Forelimb muscle (tissue), 1 donor: Measurements from ENCODE around the gene DSN1. TPM values are rescaled to one million over a fixed set of nuclear protein-coding genes. Genes with fewer than 3 reads are reported as not detected.
"Not testable (repeated sequence)": the region's sequence is repeated elsewhere in the genome, so short reads cannot be mapped to it uniquely, and the experiment has no call there.

Source experiments
- DNase-seq: peaks from one replicate; pipeline ENCODE4 v3.0.0-alpha.2; 2013; ENCODE audit warnings: low read depth
- polyA plus RNA-seq: library from polyadenylated mRNA; unstranded; fragments of 120-200 nt; gene quantifications from one replicate; pipeline ENCODE4 v1.2.1, GENCODE V29; 2013; ENCODE audit not compliant: insufficient read length

Gene DSN1, protein sequence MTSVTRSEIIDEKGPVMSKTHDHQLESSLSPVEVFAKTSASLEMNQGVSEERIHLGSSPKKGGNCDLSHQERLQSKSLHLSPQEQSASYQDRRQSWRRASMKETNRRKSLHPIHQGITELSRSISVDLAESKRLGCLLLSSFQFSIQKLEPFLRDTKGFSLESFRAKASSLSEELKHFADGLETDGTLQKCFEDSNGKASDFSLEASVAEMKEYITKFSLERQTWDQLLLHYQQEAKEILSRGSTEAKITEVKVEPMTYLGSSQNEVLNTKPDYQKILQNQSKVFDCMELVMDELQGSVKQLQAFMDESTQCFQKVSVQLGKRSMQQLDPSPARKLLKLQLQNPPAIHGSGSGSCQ
- 7.8 TPM for polyA plus RNA-seq

DNA sequence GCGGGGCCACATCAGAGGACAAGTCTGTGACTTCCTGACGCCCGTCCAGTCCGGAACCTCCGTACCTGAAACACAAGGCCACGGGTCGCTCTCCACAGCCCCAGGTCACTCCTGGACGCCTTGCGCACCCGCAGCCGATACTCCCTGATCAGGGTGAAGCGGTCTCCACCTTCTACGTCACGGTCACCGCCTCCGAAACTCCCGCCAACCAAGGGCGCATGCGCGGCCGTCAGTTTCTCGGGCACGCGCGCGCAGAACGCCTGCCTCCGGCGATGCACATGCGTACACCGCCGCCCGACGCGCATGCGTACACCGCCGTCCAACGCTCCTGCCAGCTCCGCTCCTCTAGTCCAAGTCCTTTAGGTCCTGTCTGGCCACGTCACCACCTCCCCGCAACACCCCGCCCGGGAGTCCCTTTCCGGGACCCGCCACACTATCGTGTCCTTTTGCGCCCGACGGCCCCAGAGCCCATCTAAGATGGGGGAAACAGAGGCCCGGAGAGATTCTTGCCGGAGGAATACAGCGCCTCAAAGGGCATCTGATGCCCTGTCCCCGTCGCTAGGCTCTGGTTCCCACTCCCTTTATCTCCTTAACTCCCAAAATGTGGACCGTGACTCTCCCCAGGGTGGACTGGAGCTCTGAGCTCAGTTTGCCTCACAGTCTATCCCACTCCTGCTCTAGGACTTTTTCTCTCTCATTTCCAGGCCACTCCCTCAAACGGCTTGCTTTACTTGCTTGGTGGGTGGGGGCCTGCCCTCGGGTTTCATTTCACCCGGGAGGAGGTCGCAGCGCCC lies at the start of gene DSN1:
Gene DSN1 (minus strand): TSS at position 167 of the 794 bp plus-strand sequence. CDS start 2,305 bp downstream, outside the sequence.
- peak; percentile 91 for DNase-seq

DNA sequence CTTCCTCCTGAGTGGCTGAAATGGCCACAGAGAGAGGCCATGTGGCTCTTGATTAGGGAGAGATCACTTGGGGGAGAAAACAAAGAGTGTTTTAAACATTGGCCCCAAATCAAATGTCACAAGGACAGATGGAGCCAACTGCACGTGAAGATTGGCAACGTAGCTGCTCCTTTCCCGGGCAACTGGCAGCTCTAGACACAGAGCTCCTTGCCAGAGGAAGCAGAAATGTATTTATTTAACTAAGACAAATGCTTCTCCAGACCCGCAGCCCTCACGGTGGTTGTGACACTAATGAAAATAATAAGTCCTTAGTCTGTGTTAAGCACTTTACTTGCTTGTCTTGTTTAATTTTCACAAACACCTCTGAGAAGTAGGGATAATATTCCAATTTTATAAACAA lies 49.6 kb upstream of the DSN1 start:
- DNase-seq, result no peak

DNA sequence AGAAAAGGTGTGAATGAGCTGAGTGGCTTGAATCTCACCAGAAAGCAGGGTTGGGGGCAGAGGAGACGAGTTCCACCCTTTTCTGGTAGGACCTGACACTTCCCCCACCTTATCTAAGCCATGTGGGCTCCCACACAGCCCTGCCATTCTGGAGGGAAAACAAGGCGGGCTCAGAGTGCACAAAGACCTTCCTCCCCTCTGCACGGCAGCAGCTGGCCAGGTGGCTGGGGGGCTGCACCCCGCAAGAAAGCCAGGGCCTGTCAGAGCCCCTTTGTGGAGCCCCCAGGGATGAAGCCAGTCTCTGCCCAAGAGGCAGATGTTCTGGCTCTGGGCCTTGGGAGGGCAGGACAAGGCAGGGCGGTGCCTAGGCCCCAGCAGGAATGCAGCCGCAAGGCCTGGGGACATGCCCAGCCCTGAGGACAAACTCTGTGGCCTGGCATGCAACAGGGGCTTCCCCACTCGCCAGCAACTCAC lies 48.4 kb upstream of the DSN1 start:
- no peak for DNase-seq

DNA sequence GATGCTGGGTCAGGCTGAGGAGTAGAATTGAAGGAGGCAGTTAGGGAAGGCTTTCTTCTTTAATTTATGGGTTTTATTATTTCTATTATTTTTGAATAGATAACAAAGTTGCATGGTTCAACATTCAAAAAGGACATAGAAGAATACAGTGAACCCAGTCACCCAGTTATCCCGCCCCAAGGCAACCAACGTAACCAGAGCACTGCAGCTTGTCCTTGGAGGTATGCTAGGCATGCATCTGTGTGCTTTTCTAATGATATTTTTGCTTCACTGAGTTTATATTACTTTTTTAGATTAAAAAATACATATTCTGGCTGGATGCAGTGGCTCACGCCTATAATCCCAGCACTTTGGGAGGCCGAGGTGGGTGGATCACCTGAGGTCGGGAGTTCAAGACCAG lies 47.4 kb upstream of the DSN1 start:
- DNase-seq, result no peak

DNA sequence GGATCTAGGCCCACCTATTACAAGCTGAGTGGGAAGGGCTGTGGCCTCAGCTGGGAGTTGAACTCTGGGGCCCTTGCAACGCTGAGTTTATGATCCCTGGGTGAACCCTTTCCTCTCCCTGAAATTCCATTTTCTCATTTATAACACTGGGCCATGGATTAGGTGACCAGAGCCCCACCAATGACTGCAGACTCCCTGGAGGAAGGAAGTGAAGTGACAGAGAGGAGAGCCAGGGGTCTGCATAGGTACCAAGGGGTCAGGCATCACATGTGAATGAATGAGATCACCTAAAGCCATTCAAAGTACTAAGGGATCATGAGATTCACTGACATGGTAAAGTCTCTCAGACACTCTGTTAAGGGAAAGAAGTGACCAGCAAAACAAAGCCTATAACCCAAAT lies 46.5 kb upstream of the DSN1 start:
- no peak for DNase-seq

DNA sequence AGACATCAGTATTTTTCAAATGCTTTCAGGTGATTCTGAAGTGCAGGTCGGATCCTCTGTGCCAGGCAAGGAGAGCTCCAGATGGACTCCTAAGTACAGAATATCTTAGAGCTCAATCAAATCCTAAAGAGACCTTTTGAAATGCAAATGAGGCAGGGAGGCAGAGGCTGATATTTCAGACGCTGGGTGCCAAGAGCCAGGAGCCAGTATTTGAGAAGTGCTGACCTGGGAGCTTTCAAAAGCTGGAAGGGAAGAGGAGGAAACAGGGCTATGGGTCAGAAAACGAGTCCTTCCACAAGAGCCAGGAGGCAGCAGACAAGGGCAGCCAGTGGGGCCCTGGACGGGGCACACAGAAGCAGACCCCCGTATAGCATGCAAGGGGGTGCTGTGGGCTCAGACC lies 46.1 kb upstream of the DSN1 start:
- DNase-seq, result no peak

DNA sequence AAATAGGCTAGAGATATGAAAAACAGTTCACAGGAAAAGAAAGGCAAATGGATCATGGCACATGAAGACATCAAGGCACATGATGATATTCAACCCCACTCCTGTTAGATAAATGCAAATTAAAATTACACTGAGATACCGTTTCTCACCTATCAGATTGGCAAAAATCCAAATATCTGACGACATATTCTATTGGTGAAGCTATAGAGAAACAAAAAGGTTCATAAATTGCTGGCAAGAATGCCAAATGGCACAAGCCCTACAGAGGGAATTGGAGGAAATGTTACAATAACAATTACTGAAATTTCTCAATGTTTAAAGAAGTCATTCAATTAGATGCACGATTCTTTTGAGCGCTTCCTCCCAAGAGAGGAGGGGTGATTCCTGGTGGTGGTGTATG lies 45.3 kb upstream of the DSN1 start:
- DNase-seq, result no peak

DNA sequence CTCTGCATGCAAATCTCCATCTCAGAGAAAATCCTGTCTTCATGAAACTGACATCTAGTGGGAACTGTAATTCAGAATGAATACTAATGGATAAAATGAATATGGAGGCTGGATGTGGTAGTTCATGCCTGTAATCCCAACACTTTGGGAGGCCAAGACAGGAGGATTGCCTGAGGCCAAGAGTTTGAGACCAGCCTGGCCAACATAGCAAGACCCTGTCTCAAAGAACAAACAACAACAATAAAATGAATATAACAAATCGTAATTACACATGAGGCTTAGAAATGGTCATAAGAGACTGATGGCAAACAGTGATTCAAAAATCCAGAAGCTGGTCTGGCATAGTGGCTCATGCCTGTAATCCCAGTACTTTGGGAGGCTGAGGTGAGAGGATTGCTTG lies 44.6 kb upstream of the DSN1 start:
- no peak for DNase-seq

DNA sequence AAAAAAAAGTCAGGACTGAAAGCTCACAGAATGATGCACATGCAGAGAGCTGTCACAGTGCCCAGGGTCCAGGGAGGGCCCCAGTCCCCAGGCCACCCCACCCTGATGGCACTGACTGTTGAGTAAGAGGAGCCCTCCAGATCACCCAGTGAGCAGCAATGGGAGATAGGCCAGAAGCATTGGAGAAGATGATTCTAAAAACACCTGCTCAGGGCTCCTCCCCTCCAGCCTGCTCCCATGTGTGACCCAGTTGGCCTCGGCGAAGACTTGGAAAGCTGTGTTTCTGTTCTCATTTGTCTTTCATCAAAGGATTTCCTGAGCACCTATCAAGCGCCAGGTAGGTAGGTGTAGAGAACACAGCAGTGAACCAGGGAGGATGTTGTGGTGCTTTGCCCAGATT lies 43.9 kb upstream of the DSN1 start:
- no peak for DNase-seq

DNA sequence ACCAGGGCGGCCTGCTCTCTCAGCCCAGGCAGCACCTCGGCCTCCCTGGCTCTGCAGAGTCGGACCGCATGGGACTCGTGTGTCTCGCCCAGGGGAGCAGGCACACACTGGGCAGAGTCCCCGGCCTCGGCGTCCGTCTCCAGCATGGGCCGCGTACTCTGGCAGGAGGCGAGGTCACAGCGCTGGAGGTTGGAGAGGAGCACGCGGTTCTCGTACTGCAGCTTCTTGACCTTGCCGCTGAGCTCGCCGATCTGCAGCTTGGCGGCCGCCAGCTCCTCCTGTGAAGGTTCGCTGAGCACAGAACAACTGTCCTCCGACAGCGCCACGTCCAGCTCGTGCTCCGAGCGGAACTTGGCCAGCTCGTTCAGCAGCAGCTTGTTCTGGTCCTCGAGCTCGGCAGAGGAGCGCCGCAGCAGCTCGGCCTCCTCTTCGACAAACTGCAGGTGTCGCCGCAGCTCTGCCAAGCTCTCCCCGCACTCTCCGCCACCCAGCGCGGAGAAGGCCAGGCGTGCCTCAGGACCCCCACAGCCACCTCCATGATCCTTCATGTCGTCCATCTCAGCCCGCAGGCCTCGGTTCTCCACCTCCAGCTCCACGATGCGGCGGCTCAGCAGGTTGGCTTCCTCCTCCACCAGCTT lies 42.0 kb upstream of the DSN1 start:
- DNase-seq, result no peak

DNA sequence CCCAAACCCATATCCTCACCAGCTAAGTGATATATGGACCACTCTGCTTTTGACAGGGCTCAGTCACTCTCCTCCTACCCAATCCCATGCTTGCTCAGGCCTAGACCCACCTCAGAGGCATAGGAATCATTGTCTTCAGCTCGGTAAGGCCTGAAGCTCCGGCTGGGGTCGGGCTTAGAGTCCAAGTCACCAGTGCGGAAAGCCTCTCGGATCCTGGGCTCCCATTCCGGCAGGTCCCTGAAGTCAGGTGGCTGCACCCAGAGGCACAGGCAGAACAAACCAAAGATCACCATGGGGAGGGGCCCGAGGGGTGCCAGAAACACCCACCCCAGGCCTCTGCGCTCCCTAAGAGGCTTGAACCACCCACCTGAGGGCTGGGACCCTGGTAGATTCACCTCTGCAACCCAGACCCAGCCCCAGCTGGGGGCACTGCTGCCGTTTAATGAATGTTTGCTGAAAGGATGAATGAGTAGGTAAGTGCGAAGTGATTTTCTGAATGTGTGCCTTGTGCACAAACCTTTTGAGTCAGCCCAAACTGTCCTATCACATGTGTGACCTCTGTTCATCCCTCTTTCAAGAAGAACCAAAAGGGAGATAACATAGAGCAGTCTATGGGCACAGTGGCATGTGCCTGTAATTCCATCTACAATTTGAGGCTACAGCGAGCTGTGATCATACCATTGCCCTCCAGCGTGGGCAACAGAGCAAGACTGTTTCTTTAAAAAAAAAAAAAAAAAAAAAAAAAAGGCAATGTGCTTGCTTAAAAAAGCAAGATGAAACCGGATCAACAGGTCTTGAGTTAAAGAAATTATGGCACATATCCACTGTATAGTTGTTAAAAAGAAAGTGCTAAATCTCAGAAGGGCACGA lies 39.3 kb upstream of the DSN1 start:
- DNase-seq, result no peak

DNA sequence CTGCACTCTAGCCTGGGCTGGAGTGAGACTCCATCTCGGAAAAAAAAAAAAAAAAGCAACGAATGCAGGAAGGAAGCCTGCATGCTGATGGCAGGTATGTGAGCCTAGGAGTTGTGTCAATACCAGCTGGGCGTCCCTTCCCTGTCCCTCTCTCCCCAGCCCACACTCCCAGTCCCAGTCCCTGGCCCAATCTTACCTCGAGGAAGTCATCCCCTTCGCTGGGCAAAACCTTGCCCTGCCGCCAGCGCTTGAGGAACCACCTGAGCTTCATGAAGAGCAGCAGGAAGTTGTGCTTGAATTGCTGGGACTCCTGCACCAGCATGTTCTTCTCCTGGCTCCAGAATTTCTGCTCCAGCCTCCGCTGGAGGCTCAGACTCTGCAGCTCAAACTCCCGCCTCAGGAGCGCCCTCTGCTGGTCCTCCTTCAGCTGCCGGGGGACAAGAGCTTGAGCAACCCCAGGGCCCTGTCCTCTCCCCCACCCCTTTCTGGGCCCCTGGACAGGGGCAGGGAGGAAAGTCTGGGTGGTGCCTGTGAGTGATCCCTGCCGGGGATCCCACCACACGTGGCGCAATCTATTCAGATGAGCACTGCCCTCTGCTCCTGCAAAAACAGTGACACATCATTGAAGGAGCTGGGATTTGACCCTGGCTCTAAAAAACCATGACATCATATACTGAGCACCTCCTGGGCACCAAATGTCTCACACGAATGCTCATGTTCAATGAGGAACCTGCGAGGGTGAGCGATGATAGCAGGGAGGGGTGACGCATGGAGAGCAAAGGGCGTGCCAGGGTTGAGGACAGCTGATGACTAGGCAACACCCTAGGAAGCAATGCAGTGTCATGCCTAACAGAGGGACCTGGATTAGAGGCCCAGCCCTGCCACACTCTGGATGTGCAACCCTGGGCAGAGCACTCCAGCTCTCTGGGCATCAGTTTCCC lies 35.0 kb upstream of the DSN1 start:
- no peak for DNase-seq

DNA sequence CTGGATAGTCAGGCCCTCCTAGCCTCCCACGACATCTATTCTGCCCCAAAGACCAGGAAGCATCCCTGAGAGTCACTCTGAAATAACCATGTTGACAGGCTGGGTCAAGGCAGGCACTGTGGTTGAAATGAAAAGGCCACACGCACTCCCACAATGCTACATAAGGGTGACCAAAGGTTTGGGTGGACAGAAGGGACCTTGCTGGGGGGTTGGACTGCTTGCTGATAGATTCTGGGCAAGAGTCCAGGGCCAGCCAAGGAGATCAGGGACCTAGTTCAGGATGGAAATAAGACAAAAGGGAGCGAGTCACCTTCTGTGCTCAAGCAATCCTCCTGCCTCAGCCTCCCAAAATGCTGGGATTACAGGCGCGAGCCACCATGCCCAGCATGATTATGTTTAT lies 32.5 kb upstream of the DSN1 start:
- no peak for DNase-seq

DNA sequence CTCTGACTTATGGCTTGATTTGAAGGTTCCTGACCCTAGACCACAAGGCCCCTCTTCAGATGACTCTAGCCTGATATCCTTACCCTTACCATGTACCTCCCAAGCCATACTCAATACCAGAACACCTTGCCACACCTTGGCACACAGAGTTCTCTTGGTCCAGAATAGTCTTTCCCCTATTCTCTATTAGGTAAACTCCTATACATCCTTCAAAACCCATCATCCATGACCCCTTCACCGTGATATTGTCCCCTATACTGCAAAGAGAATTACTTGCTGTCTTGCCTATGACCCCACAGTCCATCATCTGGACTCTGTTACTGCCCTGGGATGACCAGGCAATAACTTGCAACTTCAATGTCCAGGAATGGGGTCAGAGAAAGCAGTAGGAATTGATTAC lies 31.8 kb upstream of the DSN1 start:
- no peak for DNase-seq

DNA sequence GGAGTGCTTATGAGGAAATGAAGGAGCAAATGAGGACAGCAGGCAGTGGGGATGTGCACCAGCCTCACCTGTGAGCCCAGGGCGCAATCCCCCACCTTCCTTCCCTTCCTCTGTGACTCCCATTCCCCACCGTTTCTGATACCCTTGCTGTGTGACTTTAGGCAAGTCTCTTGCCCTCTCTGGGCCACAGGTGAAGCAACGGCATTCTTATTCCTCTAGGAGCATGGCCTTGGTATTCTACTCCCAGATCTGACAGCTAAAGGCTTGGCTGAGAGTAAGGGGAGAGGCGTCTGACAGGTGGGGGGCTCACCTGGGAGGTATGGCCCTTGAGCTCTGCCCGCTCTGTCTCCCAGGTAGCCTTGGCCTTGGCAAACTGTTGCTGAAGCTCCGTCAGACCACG lies 30.9 kb upstream of the DSN1 start:
- no peak for DNase-seq

DNA sequence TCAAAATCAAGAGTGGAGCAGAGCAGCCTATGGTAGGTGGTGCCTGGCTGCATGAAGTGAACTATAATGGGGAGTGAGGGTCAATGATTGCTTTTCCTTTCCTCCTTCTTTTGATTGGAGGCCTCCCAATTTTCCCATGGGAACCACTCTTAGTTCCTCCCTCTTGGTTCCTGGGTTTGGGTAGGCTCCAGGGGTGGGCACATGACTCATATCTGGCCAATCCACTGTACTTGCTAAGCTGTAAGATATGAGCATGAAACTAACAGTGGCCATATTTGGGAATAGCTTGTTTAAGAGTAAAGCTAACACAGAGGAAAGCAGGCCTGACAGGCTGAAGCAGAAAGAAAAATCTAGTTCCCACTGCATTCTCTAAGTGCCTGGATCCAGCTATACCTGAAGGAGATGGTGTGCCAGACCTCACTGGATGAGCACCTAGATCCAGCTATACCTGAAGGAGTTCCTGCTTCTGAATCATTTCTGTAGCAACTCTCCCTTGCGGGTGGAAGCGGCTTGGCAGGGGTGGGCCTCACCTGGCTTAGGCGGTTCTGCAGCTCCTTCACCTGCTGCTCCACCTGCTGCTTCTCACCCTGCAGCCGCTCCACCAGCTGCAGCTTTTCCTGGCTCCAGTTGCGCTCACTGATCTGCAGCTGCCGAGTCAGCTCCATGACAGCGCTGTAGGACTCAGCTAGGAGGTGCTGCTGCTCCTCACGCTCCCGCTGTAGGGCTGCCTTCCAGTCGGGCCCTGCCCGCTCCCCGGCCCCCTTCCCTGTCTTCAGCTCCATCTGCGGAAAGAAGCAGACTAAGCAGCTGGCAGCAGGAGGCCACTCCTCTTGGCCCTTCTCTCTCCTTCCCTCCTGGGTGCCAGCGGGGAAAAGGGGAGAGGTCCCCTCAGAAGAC lies 29.0 kb upstream of the DSN1 start:
- DNase-seq, result no peak

DNA sequence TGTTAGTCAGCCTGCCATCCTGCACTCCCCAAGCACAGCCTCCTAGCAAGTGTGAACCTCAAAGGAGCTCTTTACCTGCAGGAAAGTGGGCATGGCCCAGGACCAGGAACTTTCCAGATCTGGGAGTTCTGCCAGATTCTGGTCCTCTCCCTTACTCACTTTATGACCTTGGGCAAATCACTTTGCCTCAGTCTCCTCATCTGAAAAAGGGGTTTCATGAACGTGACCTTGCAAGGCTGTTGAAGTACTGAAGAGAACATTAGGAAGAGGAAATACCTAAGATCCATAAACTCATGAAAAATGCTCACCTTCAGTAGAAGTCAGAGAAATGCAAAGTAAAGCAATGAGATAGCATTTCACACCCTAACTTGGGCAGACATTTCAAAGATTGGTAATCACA lies 26.8 kb upstream of the DSN1 start:
- no peak for DNase-seq

DNA sequence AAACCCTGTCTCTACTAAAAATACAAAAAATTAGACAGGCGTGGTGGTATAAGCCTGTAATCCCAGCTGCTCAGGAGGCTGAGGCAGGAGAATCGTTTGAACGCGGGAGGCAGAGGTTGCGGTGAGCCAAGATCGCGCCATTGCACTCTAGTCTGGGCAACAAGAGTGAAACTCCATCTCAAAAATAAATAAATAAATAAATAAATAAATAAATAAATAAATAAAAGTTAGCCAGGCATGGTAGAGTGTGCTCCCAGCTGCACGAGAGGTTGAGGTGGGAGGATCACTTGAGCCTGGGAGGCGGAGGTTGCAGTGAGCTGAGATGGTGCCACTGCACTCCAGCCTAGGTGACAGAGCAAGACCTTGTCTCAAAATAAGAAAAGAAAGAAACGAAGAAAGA lies 25.8 kb upstream of the DSN1 start:
- not testable (repeated sequence) for DNase-seq

DNA sequence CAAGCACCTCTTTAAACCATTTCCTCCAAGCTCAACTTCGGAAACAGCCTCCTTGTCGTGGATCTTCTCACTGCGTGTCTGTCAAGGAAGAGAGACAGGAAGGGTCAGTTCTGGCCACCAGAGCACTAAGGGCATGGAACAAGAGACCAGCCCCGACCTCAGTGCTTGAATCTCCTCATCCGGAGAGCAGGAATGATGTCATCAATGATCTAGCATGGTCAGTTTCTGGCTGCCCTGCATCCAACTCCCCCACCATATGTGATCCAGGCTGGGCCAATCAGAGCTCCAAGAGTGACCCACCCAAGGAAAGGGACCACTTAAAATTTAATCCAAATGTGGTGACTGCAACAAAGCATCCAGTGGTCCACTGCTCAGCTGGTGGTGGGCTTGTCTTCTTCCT lies 23.3 kb upstream of the DSN1 start:
- no peak for DNase-seq
